Right atrium auricular region (tissue), 2 donors: Measurements from ENCODE around the gene NTF4. TPM values are rescaled to one million over a fixed set of nuclear protein-coding genes. Genes with fewer than 3 reads are reported as not detected.

Experiments
- DNase-seq: peaks from one replicate; pipeline ENCODE4 v3.0.0-alpha.2; 2019; ENCODE audit warnings: low spot score
- H3K27ac ChIP-seq, 2 donors: fragments of 200-600 bp; sonication (generic); 1 replicate in 1 of 2; 2 replicates in 1 of 2; pipeline ENCODE4 v1.5.1; 2016 to 2019
- H3K27me3 ChIP-seq, 2 donors: fragments of 200-600 bp; sonication (generic); one replicate each; pipeline versions ENCODE4 v1.5.1 to v1.6.0; 2017 to 2019
- H3K36me3 ChIP-seq: fragments of 200-600 bp; sonication (generic); one replicate; pipeline ENCODE4 v1.5.1; 2016
- H3K4me1 ChIP-seq, 2 donors: fragments of 200-600 bp; sonication (generic); one replicate each; pipeline versions ENCODE4 v1.5.1 to v1.6.0; 2017 to 2019
- H3K4me3 ChIP-seq, 2 donors: fragments of 200-600 bp; sonication (generic); 1 replicate in 1 of 2; 2 replicates in 1 of 2; pipeline ENCODE4 v1.5.1; 2017 to 2019; ENCODE audit warnings: mild to moderate bottlenecking in 1 of 2, moderate library complexity in 1 of 2
- H3K9me3 ChIP-seq, 2 donors: fragments of 200-600 bp; sonication (generic); one replicate each; pipeline ENCODE4 v1.5.1; 2019
- CTCF ChIP-seq, 2 donors: fragments of 200-600 bp; sonication (generic); IDR thresholded peaks; one replicate each; pipeline ENCODE4 v1.5.1; 2019; ENCODE audit warnings: antibody characterized with exemption in 2 of 2
- total RNA-seq, 2 donors: library from RNA; depleted of rRNA; stranded (reverse); fragments of >200 nt; gene quantifications; one replicate each; pipeline ENCODE4 v1.1.0, GENCODE V29; 2016

Gene NTF4
- total RNA-seq, 2 donors from 2014 or later: not detected

DNA sequence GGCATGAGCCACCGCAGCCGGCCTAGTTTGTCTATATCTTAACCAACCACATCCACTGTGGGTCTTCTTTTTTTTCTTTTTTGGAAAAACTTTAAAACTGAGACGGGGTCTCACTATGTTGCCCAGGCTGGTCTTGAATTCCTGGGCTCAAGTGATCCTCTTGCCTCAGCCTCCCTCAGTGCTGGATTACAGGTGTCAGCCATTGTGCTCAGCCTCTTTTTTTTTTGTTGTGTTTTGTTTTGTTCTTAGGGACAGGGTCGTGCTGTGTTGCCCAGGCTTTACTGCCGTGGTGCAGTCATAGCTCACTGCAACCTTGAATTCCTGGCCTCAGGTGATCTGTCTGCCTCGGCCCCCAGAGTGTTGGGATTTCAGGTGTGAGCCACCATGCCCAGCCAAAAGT is 28.1 kb upstream of the NTF4 start:
- no peak overlapping the region for H3K4me3 ChIP-seq
- no peak for TF ChIP-seq CTCF (IDR thresholded peaks at IDR 0.05)
- DNase-seq: no peak
- no peak overlapping the region for H3K27ac ChIP-seq
- H3K4me1 ChIP-seq: peaks cover 0 to 30% of the 10 kb centered on the region in 2 donors
- no peaks in the 10 kb centered on the region for H3K27me3 ChIP-seq
- no peaks in the 10 kb centered on the region for H3K9me3 ChIP-seq
- peaks cover 82% of the 10 kb centered on the region for H3K36me3 ChIP-seq

GRCh38 chr19:49091391-49092038 is 26.9 kb upstream of the NTF4 start:
- peaks cover 0 to 36% of the 10 kb centered on the region in 2 donors for H3K4me1 ChIP-seq
- H3K9me3 ChIP-seq: no peaks in the 10 kb centered on the region
- DNase-seq: no peak
- no peak for TF ChIP-seq CTCF (IDR thresholded peaks at IDR 0.05)
- peaks cover 71% of the 10 kb centered on the region for H3K36me3 ChIP-seq
- no peak overlapping the region for H3K27ac ChIP-seq
- H3K27me3 ChIP-seq: no peaks in the 10 kb centered on the region
- H3K4me3 ChIP-seq: no peak overlapping the region

DNA sequence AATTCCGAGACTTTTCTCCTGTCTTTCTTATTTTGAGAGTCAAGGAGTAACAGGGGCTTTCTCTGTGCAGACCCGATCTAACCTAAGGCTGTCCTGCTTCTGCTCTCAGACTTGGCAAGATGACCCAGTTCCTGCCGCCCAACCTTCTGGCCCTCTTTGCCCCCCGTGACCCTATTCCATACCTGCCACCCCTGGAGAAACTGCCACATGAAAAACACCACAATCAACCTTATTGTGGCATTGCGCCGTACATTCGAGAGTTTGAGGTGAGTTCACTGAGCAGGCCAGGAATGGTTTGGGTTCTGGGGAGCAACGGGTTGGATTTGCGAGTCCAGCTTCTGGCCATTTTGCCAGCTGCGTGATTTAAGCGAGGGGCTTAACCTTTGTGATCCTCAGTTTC is 21.7 kb upstream of the NTF4 start:
- no peak for DNase-seq
- H3K27me3 ChIP-seq: no peaks in the 10 kb centered on the region
- H3K4me3 ChIP-seq: peak overlapping the region; percentile 83 to 94
- H3K4me1 ChIP-seq: peaks cover 0 to 32% of the 10 kb centered on the region in 2 donors
- peaks cover 35% of the 10 kb centered on the region for H3K36me3 ChIP-seq
- no peaks in the 10 kb centered on the region for H3K9me3 ChIP-seq
- no peak for TF ChIP-seq CTCF (IDR thresholded peaks at IDR 0.05)
- H3K27ac ChIP-seq: peak overlapping the region in 1 of 2 donors; percentile 85

- Histone ChIP-seq H3K27me3 (no peaks in the 10 kb centered on the region), H3K9me3 (no peaks in the 10 kb centered on the region), H3K36me3 (peaks cover 30% of the 10 kb centered on the region), H3K4me3 (peak overlapping the region; percentile 83 to 94), H3K4me1 (peaks cover 0 to 32% of the 10 kb centered on the region in 2 donors), H3K27ac (peak overlapping the region; percentile 85 to 93)
- TF ChIP-seq CTCF (IDR thresholded peaks at IDR 0.05): no peak
- no peak for DNase-seq
Observed at GRCh38 chr19:49085868-49086232, 21.2 kb upstream of the NTF4 start.

DNA sequence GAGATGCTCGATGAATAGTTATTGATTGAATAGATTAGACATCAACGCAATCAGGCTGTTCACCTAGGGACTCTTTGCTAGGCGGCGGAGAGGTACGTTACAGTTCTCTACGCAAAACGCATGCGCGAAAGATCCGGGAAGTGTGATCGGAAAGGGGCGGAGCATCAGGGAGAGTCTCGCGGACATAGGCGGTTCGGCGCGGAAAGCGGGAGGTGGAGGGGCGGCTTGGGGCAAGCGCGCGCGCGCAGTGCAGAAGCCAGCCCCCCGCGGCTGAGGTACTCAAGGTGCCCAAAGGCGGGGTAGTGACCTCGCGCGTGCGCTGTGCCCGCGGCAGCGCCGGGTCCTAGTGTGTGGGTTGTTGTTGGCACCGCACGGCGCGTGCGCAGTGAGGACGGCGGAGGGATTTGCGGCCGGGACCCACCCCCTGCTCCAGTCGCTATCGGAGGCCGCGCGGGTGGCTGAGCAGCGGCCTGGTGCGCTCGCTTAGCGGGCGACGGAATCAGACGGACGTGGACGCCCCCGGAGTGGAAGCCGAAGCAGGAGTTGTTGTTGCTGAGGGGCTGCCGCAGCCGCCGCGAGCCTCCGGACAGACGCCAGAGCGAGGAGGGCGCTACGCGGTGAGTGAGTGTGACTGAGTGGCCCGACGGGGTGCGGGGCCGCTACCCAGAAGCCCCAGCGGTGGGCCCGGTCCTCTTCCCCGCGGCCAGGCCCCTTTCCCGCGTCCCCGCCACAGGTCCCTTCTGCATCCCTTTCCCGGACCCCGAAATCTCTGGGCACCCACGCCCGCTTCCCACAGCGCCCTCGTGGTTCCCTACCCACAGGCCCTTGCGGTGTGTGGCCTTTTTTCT is 20.6 kb upstream of the NTF4 start, which contains the start of gene SNRNP70:
SNRNP70 (plus strand) TSS at position 432 of the 848 bp plus-strand sequence. CDS start 964 bp downstream, outside the sequence.
- Histone ChIP-seq H3K4me1 (peaks cover 0 to 32% of the 10 kb centered on the region in 2 donors), H3K27me3 (no peaks in the 10 kb centered on the region), H3K9me3 (no peaks in the 10 kb centered on the region), H3K36me3 (peaks cover 24% of the 10 kb centered on the region), H3K4me3 (peak within 1 kb of the TSS; percentile 83 to 94), H3K27ac (peak within 1 kb of the TSS; percentile 85 to 93)
- peak in 1 of 2 donors; percentile 27 for TF ChIP-seq CTCF (IDR thresholded peaks at IDR 0.05)
- peak; percentile 99 for DNase-seq
